ENCODE results near the gene EMID1. TPM values are rescaled to one million over a fixed set of nuclear protein-coding genes. Genes with fewer than 3 reads are reported as not detected.

EMID1 gene
- total RNA-seq, 1 experiment from 2014 or later, result 9.6 TPM

DNA sequence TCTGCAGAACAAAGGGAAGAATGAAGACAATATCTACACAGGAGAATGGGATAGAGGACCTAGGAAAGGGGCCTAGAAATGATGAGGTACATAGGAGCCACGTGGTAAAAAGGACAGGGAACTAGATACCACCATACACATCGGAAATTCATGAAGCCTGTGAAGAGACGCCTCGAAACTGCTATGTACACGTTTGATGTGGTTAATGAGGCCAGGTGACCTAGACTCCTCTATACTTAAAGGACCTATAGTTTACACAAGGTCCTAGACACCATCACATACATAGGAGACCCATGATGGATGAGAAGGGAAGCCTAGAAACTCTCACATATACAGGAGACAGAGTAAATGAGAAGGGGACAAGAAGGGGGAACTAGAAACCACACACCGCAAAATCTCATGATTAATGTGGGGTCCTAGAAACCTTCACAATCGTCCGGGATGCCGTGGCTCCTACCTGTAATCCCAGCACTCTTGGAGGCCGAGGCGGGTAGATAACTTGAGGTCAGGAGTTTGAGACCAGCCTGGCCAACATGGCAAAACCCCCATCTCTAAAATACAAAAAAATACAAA, 38.3 kb downstream of the EMID1 start:
- RAD21 ChIA-PET (ENCODE audit: low non-redundant PET in 1 of 2, low total read pairs in 2 of 2, uncharacterized antibody in 2 of 2, unreplicated experiment in 2 of 2), result no interaction called here
- BruUV-seq (replicated peaks), result no TSS peak

More for the DNA sequence above, 38.3 kb downstream of the EMID1 start:
- H3K4me3 ChIP-seq (replicated peaks in 1 of 2; ENCODE audit: low read depth in 1 of 2, low read length in 2 of 2), result no peak overlapping the region
- H3K79me2 ChIP-seq (ENCODE audit: insufficient read depth, low read length), result no peaks in the 10 kb centered on the region
- no peak overlapping the region for H2AFZ ChIP-seq (ENCODE audit: low read depth, low read length, poor library complexity, severe bottlenecking)
- no peaks in the 10 kb centered on the region for H4K20me1 ChIP-seq (ENCODE audit: insufficient read depth)
- H3K27ac ChIP-seq (ENCODE audit: low read depth, low read length), result no peak overlapping the region
- intact Hi-C loops (cut with micrococcal nuclease), result loop anchor here (10.0 kb wide), 3 partner anchors 89 to 389 kb away; no protein-coding TSS in a partner anchor
- ChIA-PET POLR2A (no interaction called here), CTCF (interaction anchor here (2.0 kb wide), 1 partner anchor 643 kb away, joined by 23 read pairs; no protein-coding TSS in a partner anchor)
- no peak overlapping the region for H3K9ac ChIP-seq (ENCODE audit: low read length)
- no peak overlapping the region for H3K4me2 ChIP-seq (ENCODE audit: low read length)
- no peaks in the 10 kb centered on the region for H3K9me2 ChIP-seq (ENCODE audit: insufficient read depth)
- TF ChIP-seq RAD21 (IDR thresholded peaks at IDR 0.05; ENCODE audit: low read depth), result no peak
- no peak for TF ChIP-seq FOSL1 (IDR thresholded peaks at IDR 0.05; ENCODE audit: low read depth)
- TF ChIP-seq POLR2A (IDR thresholded peaks at IDR 0.05; ENCODE audit: borderline replicate concordance, extremely low read depth, insufficient read depth, insufficient read length), result no peak
- TF ChIP-seq MAX (IDR thresholded peaks at IDR 0.05), result no peak
- no peak for TF ChIP-seq SP1 (IDR thresholded peaks at IDR 0.05; ENCODE audit: low read depth)
- no peak for TF ChIP-seq ELF1 (IDR thresholded peaks at IDR 0.05; ENCODE audit: borderline replicate concordance, low read depth)
- no peak for TF ChIP-seq YY1 (IDR thresholded peaks at IDR 0.05; ENCODE audit: extremely low read depth, insufficient replicate concordance, low read depth, low read length)
- TF ChIP-seq REST (IDR thresholded peaks at IDR 0.05; ENCODE audit: low read depth), result no peak
- TF ChIP-seq EGR1 (IDR thresholded peaks at IDR 0.05; ENCODE audit: low read depth), result no peak
- TF ChIP-seq ZNF274 (IDR thresholded peaks at IDR 0.05; ENCODE audit: low read depth, low read length), result no peak
- no peak for TF ChIP-seq POLR2AphosphoS5 (IDR thresholded peaks at IDR 0.05; ENCODE audit: low read depth, low read length)
- TF ChIP-seq, protein P1, sequence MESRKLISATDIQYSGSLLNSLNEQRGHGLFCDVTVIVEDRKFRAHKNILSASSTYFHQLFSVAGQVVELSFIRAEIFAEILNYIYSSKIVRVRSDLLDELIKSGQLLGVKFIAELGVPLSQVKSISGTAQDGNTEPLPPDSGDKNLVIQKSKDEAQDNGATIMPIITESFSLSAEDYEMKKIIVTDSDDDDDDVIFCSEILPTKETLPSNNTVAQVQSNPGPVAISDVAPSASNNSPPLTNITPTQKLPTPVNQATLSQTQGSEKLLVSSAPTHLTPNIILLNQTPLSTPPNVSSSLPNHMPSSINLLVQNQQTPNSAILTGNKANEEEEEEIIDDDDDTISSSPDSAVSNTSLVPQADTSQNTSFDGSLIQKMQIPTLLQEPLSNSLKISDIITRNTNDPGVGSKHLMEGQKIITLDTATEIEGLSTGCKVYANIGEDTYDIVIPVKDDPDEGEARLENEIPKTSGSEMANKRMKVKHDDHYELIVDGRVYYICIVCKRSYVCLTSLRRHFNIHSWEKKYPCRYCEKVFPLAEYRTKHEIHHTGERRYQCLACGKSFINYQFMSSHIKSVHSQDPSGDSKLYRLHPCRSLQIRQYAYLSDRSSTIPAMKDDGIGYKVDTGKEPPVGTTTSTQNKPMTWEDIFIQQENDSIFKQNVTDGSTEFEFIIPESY (IDR thresholded peaks at IDR 0.05; ENCODE audit: extremely low read depth, insufficient replicate concordance, low read length), result no peak
- TF ChIP-seq CEBPB (IDR thresholded peaks at IDR 0.05; ENCODE audit: low read depth), result no peak
- no peak for TF ChIP-seq JUND (IDR thresholded peaks at IDR 0.05)
- TF ChIP-seq SIN3A (IDR thresholded peaks at IDR 0.05; ENCODE audit: low read depth), result no peak
- no peak for TF ChIP-seq ZFX (IDR thresholded peaks at IDR 0.05)
- TF ChIP-seq EZH2phosphoT487 (IDR thresholded peaks at IDR 0.05; ENCODE audit: borderline replicate concordance), result no peak
- DNase-seq (ENCODE audit: low read depth, low spot score) (no peak), ATAC-seq (no peak)
- no peaks in the 10 kb centered on the region for H3K36me3 ChIP-seq (ENCODE audit: control insufficient read depth in 1 of 2, insufficient read depth in 2 of 2, low read length in 2 of 2)
- H3K27me3 ChIP-seq (ENCODE audit: insufficient read depth, low read length), result no peaks in the 10 kb centered on the region
- H3K4me1 ChIP-seq (ENCODE audit: control insufficient read depth in 1 of 2, insufficient read depth in 2 of 2, low read length in 2 of 2), result no peaks in the 10 kb centered on the region
- peaks cover 0 to 9% of the 10 kb centered on the region in 2 experiments; a peak in 2 of 4 replicates for H3K9me3 ChIP-seq (ENCODE audit: control insufficient read depth in 1 of 2, insufficient read depth in 1 of 2, low read depth in 1 of 2, low read length in 2 of 2)
